Brain microvascular endothelial cell (primary cell): Measurements from ENCODE around the gene SLC39A3.

Source experiments
- DNase-seq: peaks from one replicate; pipeline ENCODE4 v3.0.0-alpha.2; 2020
- H3K27ac ChIP-seq: fragments of 250-450 bp; sonication (Bioruptor Pico); 2 replicates; pipeline ENCODE4 v1.5.1; 2020; ENCODE audit warnings: mild to moderate bottlenecking, moderate library complexity
- H3K27me3 ChIP-seq: fragments of 250-450 bp; sonication (Bioruptor Pico); replicated peaks from 2 replicates; pipeline ENCODE4 v1.5.1; 2020; ENCODE audit warnings: mild to moderate bottlenecking
- H3K36me3 ChIP-seq: fragments of 250-450 bp; sonication (Bioruptor Pico); replicated peaks from 2 replicates; pipeline ENCODE4 v1.5.1; 2020; ENCODE audit warnings: mild to moderate bottlenecking
- H3K4me3 ChIP-seq: 2 replicates; pipeline ENCODE4 v1.5.1; 2011; ENCODE audit warnings: low read depth, mild to moderate bottlenecking, control low read depth, low read length, moderate library complexity
- in situ Hi-C: cut with HindIII; loops from 2 replicates; pipeline ENCODE4 v1.10.0; 2017; ENCODE audit warnings: low sequenced_read_pairs, low pct_ligation_motif_present
- TF ChIP-seq, protein P1 (sequence below): IDR thresholded peaks from 2 replicates; pipeline ENCODE4 v1.5.1; 2011; ENCODE audit warnings: low read depth, mild to moderate bottlenecking, moderate library complexity, low read length, control low read depth, inconsistent platforms; ENCODE audit errors: missing control alignments

The SLC39A3 gene

DNA sequence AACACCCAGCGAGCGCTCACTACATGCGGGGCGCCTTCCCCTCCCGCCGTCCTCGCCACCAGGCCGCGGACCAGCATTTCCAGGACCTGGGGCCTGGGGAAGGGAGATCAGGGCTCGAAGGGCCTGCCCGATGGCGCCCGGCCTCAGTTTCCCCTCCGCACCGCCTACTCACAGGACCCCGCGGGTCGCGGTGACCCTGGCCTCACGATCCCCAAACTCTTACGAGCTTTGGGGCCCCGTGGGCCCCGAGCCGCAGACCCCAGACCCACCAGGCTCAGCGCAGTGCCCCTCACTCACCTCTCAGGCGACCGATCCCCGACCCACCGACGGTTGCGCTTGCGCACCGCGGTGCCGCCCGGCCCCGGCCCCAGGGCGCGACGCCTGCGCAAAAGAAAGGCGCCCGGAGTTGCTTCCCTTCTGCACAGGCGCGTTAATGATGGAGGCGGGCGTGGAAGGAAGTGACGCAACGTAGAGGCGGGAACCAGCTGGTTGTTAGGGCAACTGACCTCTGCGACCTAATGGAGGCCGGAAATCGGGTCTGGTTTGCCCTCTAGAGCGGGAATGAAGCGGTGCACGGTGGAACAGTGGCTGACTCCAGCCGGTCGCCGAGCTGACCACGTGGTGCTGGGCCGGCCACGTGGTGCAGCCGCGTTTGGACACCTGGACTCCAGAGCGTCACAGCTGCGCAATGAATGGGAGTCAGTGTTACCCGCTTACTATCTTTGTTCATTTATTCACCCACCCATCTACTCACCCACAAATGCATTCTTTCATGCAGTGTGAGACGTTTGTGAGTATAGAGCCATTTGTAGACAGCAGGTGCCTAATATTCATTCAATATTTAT lies 43.3 kb upstream of the SLC39A3 start, which contains the start of gene SGTA:
TSS of gene SGTA (minus strand) at position 338 of the 845 bp plus-strand sequence. CDS start 14,205 bp downstream, outside the sequence.
- Histone ChIP-seq H3K4me3 (peak within 1 kb of the TSS; percentile 99), H3K27ac (peak within 1 kb of the TSS; percentile 92), H3K36me3 (peaks cover 2% of the 10 kb centered on the region), H3K27me3 (no peaks in the 10 kb centered on the region)
- in situ Hi-C loops = no loop called here
- DNase-seq = peak; percentile 99
- TF ChIP-seq, protein P1, sequence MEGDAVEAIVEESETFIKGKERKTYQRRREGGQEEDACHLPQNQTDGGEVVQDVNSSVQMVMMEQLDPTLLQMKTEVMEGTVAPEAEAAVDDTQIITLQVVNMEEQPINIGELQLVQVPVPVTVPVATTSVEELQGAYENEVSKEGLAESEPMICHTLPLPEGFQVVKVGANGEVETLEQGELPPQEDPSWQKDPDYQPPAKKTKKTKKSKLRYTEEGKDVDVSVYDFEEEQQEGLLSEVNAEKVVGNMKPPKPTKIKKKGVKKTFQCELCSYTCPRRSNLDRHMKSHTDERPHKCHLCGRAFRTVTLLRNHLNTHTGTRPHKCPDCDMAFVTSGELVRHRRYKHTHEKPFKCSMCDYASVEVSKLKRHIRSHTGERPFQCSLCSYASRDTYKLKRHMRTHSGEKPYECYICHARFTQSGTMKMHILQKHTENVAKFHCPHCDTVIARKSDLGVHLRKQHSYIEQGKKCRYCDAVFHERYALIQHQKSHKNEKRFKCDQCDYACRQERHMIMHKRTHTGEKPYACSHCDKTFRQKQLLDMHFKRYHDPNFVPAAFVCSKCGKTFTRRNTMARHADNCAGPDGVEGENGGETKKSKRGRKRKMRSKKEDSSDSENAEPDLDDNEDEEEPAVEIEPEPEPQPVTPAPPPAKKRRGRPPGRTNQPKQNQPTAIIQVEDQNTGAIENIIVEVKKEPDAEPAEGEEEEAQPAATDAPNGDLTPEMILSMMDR = peak; percentile 56

DNA sequence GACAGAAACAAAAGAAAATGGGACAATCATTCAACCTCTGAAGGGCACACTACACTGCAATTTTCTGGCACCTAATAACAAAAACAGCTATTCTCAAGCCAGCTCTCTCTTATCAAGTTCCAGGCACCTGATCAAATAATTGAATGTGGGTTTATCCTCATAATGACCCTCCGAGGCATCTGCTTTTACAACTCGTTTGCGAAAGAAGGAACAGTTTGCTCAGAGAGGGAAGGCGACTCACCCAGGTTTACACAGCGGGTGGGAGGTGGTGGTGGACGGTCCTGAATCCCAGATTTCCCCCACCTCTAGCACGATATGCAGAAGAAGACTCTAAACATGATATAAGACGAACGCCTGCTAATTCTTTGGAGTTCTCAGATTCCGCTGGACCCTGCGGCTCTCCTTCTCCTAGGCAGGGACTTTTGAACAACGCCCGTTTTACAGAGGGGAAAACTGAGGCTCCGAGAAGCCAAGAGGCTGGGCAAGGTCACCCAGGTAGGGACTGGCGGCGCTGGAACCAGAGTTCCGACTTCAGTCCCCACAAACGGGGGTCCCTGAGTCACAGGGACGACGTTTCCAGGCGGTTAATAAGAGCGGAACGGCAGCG lies 42.6 kb upstream of the SLC39A3 start:
- H3K27me3 ChIP-seq = no peaks in the 10 kb centered on the region
- no peak for DNase-seq
- H3K27ac ChIP-seq = peak overlapping the region; percentile 92
- peak overlapping the region; percentile 99 for H3K4me3 ChIP-seq
- H3K36me3 ChIP-seq = peaks cover 4% of the 10 kb centered on the region
- in situ Hi-C loops = no loop called here
- TF ChIP-seq, protein P1 = no peak

DNA sequence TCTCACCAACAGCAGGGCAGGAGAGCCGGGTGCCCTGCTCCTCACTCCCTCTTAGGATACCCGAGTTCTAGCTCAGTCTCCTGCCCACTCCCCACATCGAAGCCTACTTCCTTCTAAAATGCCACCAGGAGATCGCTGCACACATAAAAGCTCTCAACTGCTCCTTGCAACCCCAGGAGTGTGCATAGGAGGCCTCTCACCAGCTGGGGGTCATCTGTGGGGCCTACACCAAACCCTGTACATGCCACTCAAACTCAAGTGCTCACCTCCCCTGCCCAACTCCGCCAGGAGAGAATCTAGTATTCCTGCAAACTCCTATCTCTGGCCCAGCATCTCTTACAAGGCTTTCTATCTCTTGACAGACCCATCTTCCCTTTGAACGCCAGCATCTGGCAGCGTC lies 40.5 kb upstream of the SLC39A3 start:
- no peak for DNase-seq
- Histone ChIP-seq H3K4me3 (no peak overlapping the region), H3K36me3 (peaks cover 5% of the 10 kb centered on the region), H3K27ac (no peak overlapping the region), H3K27me3 (no peaks in the 10 kb centered on the region)
- TF ChIP-seq, protein P1 = no peak
- in situ Hi-C loops = no loop called here

DNA sequence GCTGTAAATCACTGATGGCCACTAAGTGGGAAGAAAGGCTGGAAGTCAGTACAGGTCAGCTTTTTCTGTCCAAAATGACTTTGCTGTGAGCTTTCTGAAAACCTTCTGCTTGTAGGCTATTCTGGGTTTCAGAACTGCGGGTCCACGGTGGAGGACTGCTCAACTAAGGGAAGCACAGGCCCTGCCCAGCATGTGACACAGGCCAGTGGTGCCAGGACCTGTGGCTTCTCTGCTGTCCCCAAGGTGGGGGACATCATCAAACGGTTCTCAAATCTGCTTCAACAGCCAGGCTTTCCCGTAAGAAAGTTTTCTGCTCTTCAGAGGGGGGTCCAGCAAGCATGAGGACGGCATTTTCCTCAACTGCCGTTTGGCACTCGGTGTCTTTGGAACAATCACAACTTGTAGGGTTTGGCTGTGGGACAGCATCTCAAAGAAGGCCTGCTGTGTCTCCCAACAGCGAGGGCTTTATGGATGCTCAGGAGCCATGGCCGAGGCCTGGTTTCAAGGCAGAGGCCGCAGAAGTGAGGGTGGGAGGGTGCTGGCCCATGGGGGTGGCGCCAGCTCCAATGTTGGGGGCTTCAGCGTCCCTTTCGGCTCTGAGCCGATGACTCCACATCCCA lies 39.4 kb upstream of the SLC39A3 start:
- Histone ChIP-seq H3K27me3 (no peaks in the 10 kb centered on the region), H3K27ac (no peak overlapping the region), H3K36me3 (peaks cover 5% of the 10 kb centered on the region), H3K4me3 (no peak overlapping the region)
- TF ChIP-seq, protein P1 = no peak
- DNase-seq = no peak
- in situ Hi-C loops = no loop called here

DNA sequence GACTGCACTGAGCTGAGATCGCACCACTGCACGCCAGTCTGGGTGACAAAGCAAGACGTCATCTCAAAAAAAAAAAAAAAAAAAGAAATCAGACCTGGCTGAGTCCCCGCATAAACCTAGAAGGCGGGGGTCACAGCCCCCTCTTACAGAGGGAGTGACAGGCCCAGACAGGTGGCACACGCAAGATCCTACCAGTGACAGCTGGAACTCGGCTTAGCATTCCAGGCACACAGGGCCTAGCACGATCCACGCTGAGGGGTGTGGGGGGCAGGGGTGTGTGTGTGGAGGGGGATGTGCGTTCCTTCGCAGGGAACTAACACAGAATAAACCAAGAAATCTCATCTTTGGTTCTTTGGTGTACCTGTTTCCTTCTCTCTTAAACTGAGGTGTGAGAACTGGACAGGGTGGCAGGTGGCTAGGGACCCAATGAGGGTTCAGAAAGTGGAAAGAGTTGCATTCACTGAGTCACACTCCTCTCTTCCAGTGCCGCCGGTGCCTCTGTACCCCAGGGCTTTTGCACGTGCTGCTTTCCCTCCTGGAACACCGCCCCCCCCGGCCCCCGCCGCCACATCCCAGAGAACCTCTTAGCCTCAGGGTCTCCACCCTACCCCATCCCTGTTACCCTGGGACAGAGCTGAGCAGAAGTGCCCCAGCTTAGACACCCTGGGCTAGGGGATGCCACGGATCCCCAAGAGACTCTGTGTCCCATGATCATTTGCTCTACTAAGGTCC lies 38.3 kb upstream of the SLC39A3 start:
- H3K27ac ChIP-seq = no peak overlapping the region
- no peaks in the 10 kb centered on the region for H3K27me3 ChIP-seq
- H3K4me3 ChIP-seq = no peak overlapping the region
- no peak for DNase-seq
- H3K36me3 ChIP-seq = peaks cover 5% of the 10 kb centered on the region
- in situ Hi-C loops = no loop called here
- TF ChIP-seq, protein P1 = no peak
